GM12865 (cell line): ENCODE results near the gene CCDC3.

Experiments
- DNase-seq: peaks from one replicate; pipeline ENCODE4 v3.0.0; 2010; ENCODE audit warnings: low read depth
- H3K4me3 ChIP-seq: 2 replicates; pipeline ENCODE4 v1.5.1; 2011; ENCODE audit warnings: mild to moderate bottlenecking, low read depth, low read length, control low read depth
- CTCF ChIP-seq: IDR thresholded peaks from 2 replicates; pipeline ENCODE4 v1.5.1; 2011; ENCODE audit warnings: low read length, control low read depth, low read depth, inconsistent platforms; ENCODE audit not compliant: insufficient read depth; ENCODE audit errors: missing control alignments

The CCDC3 gene

GRCh38 chr10:12909836-12910185 lies 91.7 kb downstream of the CCDC3 start:
- H3K4me3 ChIP-seq: no peak overlapping the region
- DNase-seq: no peak
- TF ChIP-seq CTCF: no peak

- no peak for TF ChIP-seq CTCF
- no peak overlapping the region for H3K4me3 ChIP-seq
- DNase-seq: no peak
Observed at GRCh38 chr10:12909182-12909835, 92.2 kb downstream of the CCDC3 start.

- no peak overlapping the region for H3K4me3 ChIP-seq
- no peak for DNase-seq
- no peak for TF ChIP-seq CTCF
Observed at GRCh38 chr10:12908773-12909172, 92.7 kb downstream of the CCDC3 start.

GRCh38 chr10:12907656-12908055 lies 93.9 kb downstream of the CCDC3 start:
- no peak overlapping the region for H3K4me3 ChIP-seq
- DNase-seq: no peak
- TF ChIP-seq CTCF: no peak

GRCh38 chr10:12906051-12906541 lies 95.4 kb downstream of the CCDC3 start:
- DNase-seq: no peak
- no peak for TF ChIP-seq CTCF
- no peak overlapping the region for H3K4me3 ChIP-seq

- no peak overlapping the region for H3K4me3 ChIP-seq
- DNase-seq: no peak
- TF ChIP-seq CTCF: no peak
Observed at GRCh38 chr10:12905067-12905466, 96.4 kb downstream of the CCDC3 start.

- TF ChIP-seq CTCF: no peak
- no peak overlapping the region for H3K4me3 ChIP-seq
- DNase-seq: no peak
Observed at GRCh38 chr10:12902851-12903358, 98.6 kb downstream of the CCDC3 start.
